Measurements from ENCODE around the gene MFSD2A.
"Not testable (repeated sequence)": the region's sequence is repeated elsewhere in the genome, so short reads cannot be mapped to it uniquely, and the experiment has no call there.

MFSD2A gene

GRCh38 chr1:39940980-39941871, 13.7 kb upstream of the MFSD2A start:
- no peak for DNase-seq

GRCh38 chr1:39943471-39944290, 11.3 kb upstream of the MFSD2A start:
- no peak for DNase-seq

- DNase-seq, result no peak
Observed at GRCh38 chr1:39944410-39945112, 10.4 kb upstream of the MFSD2A start.

- no peak for DNase-seq
Observed at GRCh38 chr1:39946216-39946615, 8.7 kb upstream of the MFSD2A start.

- DNase-seq, result no peak
Observed at GRCh38 chr1:39947260-39947659, 7.7 kb upstream of the MFSD2A start.

- DNase-seq, result no peak
Observed at GRCh38 chr1:39949891-39950290, 5.1 kb upstream of the MFSD2A start.

- DNase-seq, result no peak
Observed at GRCh38 chr1:39951926-39952325, 3.0 kb upstream of the MFSD2A start.

GRCh38 chr1:39952359-39953110, 2.4 kb upstream of the MFSD2A start:
- no peak for DNase-seq

- DNase-seq, result no peak
Observed at GRCh38 chr1:39954324-39954869, 548 bp upstream of the MFSD2A start.

- DNase-seq, result no peak
Observed at GRCh38 chr1:39955547-39956539, 898 bp downstream of the MFSD2A start.

- peak; percentile 72 for DNase-seq
Observed at GRCh38 chr1:39957299-39958015, 2.5 kb downstream of the MFSD2A start.

GRCh38 chr1:39958403-39959200, 3.7 kb downstream of the MFSD2A start:
- no peak for DNase-seq

GRCh38 chr1:39959651-39960333, 4.8 kb downstream of the MFSD2A start:
- DNase-seq, result no peak

- DNase-seq, result peak; percentile 53
Observed at GRCh38 chr1:39960431-39960958, 5.5 kb downstream of the MFSD2A start.

GRCh38 chr1:39962450-39962825, 7.5 kb downstream of the MFSD2A start:
- DNase-seq, result no peak

- not testable (repeated sequence) for DNase-seq
Observed at GRCh38 chr1:39962964-39963363, 8.0 kb downstream of the MFSD2A start.

GRCh38 chr1:39964552-39964951, 9.6 kb downstream of the MFSD2A start:
- DNase-seq, result no peak

- no peak for DNase-seq
Observed at GRCh38 chr1:39965044-39965443, 10.1 kb downstream of the MFSD2A start.

- DNase-seq, result no peak
Observed at GRCh38 chr1:39969048-39969447, 14.1 kb downstream of the MFSD2A start.
